Choroid plexus epithelial cell (primary cell): ENCODE measurements around the gene PXT1.

Experiments
- DNase-seq: peaks from one replicate; pipeline ENCODE4 v3.0.0-alpha.2; 2010; ENCODE audit warnings: low read depth
- H3K4me3 ChIP-seq: 2 replicates; pipeline ENCODE4 v1.5.1; 2011; ENCODE audit warnings: low read depth, mild to moderate bottlenecking, control low read depth, low read length, moderate library complexity
- TF ChIP-seq, protein P1 (sequence below): conservative IDR thresholded peaks from 2 replicates; pipeline ENCODE4 v1.5.1; 2011; ENCODE audit warnings: low read depth, mild to moderate bottlenecking, control low read depth, inconsistent platforms, low read length, moderate library complexity

Gene PXT1

DNA sequence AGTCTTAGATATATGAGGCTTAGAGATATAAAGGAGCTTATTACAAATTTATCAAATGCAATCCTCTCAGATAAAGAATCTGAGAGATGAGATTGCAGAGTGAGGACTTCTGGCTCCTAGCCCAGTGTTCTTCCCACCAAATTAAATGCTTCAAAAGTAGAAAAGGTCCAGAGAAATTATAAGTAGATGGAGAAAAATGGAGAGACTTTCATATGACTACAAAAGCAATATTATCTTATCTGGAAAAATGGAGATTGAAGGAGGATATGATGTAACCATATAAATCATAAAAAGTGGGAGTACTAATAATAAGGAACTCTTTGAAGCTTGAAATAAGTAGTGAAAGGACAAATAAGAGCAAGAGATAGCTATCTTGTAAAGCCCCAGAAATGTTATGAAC, 3.0 kb upstream of the PXT1 start:
- no peak for DNase-seq
- H3K4me3 ChIP-seq = no peak overlapping the region
- TF ChIP-seq, protein P1, sequence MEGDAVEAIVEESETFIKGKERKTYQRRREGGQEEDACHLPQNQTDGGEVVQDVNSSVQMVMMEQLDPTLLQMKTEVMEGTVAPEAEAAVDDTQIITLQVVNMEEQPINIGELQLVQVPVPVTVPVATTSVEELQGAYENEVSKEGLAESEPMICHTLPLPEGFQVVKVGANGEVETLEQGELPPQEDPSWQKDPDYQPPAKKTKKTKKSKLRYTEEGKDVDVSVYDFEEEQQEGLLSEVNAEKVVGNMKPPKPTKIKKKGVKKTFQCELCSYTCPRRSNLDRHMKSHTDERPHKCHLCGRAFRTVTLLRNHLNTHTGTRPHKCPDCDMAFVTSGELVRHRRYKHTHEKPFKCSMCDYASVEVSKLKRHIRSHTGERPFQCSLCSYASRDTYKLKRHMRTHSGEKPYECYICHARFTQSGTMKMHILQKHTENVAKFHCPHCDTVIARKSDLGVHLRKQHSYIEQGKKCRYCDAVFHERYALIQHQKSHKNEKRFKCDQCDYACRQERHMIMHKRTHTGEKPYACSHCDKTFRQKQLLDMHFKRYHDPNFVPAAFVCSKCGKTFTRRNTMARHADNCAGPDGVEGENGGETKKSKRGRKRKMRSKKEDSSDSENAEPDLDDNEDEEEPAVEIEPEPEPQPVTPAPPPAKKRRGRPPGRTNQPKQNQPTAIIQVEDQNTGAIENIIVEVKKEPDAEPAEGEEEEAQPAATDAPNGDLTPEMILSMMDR = no peak

DNA sequence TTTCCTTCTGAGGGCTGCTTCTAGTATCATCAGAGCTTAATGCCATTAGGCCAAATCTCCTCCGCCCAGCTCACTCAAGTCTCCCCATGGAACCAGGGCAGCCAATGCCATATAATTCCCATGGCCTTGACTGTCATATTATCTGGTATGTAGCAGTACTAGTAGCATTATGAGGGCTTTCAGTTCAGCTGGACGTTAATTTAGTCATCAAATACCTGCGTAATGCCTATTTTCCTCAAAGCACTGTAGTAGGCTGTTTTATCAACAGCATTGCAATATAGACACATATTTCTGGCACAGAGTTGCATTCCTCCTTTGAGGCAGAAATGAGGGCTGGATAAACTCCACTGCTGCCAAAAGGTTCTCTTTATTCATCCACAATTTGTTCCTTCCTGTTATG, 1.8 kb upstream of the PXT1 start:
- peak overlapping the region; percentile 94 for H3K4me3 ChIP-seq
- TF ChIP-seq, protein P1 = no peak
- peak; percentile 90 for DNase-seq

DNA sequence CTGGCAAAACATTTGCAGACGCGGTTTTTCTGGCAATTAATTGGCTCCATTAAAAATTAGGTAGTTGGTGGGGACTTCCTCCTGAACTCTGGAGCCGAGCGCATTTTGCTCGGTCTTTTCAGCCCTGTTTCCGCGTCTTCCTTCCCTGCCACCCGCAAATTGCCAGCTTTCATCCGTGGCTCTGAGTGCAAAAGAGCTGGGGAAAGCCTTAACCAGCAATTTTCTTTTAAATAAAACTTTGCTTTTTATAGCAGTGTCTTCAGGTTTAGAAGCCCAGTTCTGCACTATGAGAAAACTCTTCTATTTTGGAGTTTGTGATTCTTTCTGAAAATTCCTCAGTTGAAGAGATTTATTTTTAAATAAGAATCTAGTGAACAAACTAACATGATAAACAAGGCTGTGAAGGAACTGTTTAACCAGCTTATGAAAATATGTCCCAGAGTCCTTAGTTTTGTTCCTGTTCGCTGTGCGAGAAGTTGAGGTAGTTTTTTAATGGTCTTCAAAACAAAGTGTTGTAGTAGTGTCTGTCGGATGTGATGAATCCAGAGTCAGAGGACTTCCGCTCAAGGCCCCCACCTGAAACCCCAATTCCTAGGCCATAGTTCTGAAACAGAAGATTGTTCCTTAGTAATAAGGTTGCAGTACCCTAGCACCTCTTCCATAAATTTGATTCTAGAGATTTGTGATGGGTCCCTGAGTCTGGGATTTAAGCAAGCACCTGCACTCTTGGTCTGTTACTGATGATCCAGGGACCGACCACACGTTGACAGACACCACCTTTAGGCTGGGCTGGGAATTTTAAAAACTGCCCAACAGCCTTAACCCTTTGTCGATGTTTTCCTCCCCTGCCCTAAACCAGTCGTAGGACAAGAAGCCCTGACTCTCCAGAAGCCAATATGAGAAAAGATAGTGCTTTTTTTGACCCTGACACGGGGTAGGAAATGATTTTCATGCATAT, 1.1 kb upstream of the PXT1 start:
- TF ChIP-seq, protein P1 = peak; percentile 31
- H3K4me3 ChIP-seq = peak overlapping the region; percentile 94
- peak; percentile 34 for DNase-seq

DNA sequence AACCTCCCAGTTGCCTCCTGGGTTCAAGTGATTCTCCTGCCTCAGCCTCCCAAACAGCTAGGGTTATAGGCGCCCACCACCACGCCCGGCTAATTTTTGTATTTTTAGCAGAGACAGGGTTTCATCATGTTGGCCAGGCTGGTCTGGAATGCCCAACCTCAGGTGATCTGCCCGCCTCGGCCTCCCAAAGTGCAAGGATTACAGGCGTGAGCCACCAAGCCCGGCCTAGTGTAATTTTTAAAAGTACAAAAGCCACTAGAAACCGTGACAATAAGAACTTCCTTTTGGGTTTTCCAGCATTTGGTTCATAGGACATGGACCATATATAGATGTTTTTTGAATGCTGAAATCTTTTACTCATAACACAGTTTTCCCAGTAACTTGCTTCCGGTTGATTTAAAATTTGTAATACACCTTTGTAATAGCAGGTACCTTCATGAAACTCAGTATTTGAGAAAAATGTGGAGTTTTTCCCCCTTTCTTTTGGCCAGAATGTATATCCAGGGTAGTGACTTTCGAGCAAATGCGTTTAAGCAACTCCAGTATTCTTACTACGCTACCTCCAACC, 467 bp downstream of the PXT1 start:
- TF ChIP-seq, protein P1 = no peak

DNA sequence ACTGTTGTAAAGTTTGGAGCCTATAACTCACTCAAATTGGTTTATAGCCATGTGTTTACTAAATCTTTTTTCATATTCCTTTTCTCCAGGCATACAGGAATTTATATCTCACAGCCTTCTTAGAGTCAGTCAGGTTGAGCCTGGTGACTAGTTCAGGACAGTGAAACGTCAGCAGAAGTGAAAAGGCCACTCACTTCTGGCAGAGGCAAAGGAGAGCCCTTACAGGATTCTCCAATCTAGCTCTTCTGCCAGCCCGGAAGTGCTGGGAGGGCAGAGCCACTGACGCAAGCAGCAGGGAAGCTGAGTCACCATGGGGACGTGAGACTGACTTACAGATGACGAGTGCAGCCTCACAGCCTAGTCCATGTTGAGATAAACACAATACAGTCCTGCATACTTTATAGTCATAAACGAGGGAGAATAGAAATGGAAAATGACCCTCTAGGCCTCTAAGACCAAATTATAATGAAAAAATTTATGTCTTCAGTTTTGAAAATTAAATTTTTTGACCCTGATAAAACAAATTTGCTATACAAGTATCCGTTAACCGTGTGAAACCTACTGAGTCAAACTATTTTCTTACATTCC, 1.3 kb downstream of the PXT1 start:
- DNase-seq = peak; percentile 99
- H3K4me3 ChIP-seq = no peak overlapping the region
- TF ChIP-seq, protein P1 = no peak

More for the DNA sequence above, 467 bp downstream of the PXT1 start:
- no peak for DNase-seq
- H3K4me3 ChIP-seq = peak overlapping the region; percentile 94

DNA sequence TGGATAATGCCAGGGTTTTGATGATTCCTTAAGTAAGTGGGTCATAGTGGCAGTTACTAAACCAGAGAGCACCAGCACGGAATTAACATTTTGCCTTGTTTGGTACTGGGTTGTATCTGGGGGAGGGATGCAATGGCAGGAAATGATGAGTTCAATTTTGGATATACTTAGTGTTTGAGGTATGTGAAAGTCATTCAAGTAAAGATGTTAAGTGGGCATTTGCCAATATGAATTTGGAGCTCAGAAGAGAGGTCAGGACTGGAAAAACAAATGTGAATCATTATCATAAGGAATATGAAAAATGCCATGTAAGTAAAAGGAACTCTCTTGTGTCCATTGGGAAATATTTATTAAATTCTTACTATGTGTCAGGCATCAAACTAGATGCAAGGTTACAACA, 6.2 kb downstream of the PXT1 start:
- peak; percentile 44 for DNase-seq
- TF ChIP-seq, protein P1 = no peak
- H3K4me3 ChIP-seq = no peak overlapping the region
